GM19397 (cell line): ENCODE measurements around the gene GRM2.
"Not testable (repeated sequence)": the region's sequence is repeated elsewhere in the genome, so short reads cannot be mapped to it uniquely, and the experiment has no call there.

Experiments used
- ATAC-seq: cut with Tn5 transposase; IDR thresholded peaks from one replicate; pipeline ENCODE4 v1.9.1; 2021; ENCODE audit warnings: mild to moderate bottlenecking, moderate library complexity; ENCODE audit not compliant: unreplicated experiment

Gene GRM2

GRCh38 chr3:51721062-51721745 lies 14.3 kb downstream of the GRM2 start:
- no peak for ATAC-seq

- no peak for ATAC-seq
These were observed 15.5 kb downstream of the GRM2 start for GRCh38 chr3:51722362-51722761.

DNA sequence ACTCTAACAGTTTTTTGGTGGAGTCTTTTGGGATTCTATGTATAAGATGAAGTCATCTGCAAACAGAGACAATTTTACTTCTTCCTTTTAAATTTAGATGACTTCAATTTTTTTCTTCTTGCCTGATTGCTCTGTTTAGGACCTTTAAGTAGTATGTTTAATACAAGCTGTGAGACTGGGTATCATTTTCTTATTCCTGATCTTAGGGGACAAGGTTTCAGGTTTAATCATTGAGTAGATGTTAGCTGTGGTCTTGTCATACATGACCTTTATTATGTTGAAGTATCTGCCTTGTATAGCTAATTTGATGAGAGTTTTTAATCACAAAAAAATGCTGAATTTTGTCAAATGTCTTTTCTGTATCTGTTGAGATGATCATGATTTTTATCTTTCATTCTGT lies 20.6 kb downstream of the GRM2 start:
- no peak for ATAC-seq

DNA sequence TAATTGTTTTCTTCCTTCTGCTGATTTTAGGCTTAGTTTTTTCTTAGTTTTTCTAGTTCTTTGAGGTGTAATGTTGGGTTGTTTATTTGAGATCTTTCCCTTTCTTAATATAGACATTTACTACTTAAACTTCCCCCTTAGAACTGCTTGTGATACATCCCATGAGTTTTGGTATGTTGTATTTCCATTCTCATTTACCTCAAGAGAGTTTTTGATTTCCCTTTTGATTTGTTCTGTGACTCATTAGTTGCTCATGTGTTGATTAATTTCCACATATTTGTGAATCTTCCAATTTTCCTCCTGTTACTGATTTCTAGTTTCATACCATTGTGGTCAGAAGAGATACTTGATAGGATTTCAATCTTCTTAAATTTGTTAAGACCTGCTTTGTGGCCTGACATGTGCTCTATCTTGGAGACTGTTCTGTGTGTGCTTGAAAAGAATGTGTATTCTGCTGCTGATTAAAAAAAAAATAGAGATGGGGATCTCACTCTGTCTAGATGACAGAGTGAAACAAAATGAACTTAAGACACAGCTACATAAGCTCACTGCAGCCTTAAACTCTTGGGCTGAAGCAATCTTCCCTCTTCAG lies 22.3 kb downstream of the GRM2 start:
- ATAC-seq: no peak

GRCh38 chr3:51733859-51734571 lies 27.1 kb downstream of the GRM2 start:
- no peak for ATAC-seq

- ATAC-seq: no peak
These were observed 27.7 kb downstream of the GRM2 start for GRCh38 chr3:51734572-51734907.

- ATAC-seq: no peak
These were observed 28.2 kb downstream of the GRM2 start for GRCh38 chr3:51735039-51735438.

GRCh38 chr3:51735950-51736349 lies 29.1 kb downstream of the GRM2 start:
- ATAC-seq: no peak

DNA sequence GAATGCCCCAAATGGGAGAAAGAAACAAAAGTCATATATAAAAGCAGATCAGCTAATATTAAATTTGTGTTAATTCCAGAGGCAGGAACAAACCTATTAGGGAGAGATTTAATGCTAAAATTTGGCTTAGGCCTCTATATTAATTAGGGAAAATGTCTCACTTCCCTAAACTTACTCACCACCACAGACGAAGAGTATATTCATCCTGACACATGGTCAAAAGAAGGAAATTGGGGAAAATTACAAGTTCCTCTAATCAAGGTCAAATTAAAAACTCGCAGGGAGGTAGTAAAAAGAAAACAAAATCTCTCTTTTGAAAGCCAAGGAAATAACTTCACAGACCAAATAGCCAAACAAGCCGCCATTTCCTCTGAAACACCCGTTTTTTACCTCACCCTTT lies 32.2 kb downstream of the GRM2 start:
- ATAC-seq: no peak

- not testable (repeated sequence) for ATAC-seq
These were observed 35.5 kb downstream of the GRM2 start for GRCh38 chr3:51742320-51742719.

- not testable (repeated sequence) for ATAC-seq
These were observed 36.1 kb downstream of the GRM2 start for GRCh38 chr3:51742978-51743377.

- ATAC-seq: no peak
These were observed 41.0 kb downstream of the GRM2 start for GRCh38 chr3:51747840-51748239.

DNA sequence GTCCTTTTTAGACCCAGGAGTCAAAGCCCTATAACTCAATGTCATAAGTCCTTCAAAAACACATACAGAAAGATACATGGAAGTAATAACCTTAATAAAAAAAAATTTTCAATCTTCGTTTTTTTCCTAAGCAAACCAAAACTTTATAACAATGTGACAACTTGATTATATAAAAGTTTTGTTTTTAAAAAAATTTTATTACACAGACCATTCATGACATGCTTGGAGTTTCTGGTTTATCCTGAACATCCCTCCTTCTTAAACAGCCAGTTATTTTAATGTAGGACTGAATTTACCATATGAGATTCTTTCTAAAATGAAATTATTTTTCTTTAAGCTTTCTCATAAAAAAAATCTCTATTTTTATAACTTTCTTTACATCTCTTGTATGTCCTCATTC lies 41.5 kb downstream of the GRM2 start:
- ATAC-seq: no peak

- no peak for ATAC-seq
These were observed 44.0 kb downstream of the GRM2 start for GRCh38 chr3:51750878-51751277.

- no peak for ATAC-seq
These were observed 44.4 kb downstream of the GRM2 start for GRCh38 chr3:51751287-51751686.

DNA sequence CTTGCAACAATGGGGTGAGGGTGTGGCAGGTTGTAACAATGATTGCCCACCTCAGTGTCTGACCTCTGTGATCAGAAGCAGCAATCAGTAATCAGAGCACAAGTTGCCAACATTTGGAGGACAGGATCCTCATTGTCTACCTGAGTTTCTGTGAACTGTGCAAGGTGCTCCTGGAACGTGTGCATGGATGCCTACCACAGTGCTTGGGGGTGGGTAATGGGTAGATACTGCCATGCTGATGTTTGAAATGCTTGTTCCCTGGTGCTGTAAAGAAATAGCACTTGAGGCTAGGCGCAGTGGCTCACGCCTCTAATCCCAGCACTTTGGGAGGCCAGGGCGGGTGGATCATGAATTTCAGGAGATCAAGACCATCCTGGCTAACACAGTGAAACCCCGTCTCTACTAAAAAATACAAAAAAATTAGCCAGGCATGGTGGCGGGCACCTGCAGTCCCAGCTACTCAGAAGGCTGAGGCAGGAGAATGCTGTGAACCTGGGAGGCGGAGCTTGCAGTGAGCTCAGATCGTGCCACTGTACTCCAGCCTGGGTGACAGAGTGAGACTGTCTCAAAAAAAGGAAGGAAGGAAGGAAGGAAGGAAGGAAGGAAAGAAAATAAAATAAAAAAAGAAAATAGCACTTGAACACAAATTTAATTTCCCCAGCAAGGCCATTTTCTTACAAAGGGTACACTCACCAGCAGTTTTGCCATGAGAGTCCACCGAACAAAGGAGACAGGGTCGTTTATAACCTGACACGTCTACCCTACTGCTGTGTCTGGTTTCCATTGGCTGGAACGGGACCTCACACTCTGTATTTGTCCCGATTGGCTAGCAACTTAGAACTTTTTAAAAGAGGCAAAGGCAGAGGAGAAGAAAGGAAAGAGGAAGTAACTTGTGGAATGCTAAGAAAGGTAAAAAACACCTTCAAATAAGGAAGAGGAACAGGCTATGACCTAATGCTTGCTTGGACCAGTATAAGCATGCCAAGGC lies 47.2 kb downstream of the GRM2 start:
- ATAC-seq: not testable (repeated sequence)

GRCh38 chr3:51759203-51759602 lies 52.3 kb downstream of the GRM2 start:
- no peak for ATAC-seq
